Activated CD8-positive, alpha-beta memory T cell treated with anti-CD3 and anti-CD28 coated beads for 48 hours (primary cell): Measurements from ENCODE around the gene TP53BP2.
"Not testable (repeated sequence)": the region's sequence is repeated elsewhere in the genome, so short reads cannot be mapped to it uniquely, and the experiment has no call there.

ENCODE experiments used
- DNase-seq, 3 experiments: peaks; one replicate each; pipeline ENCODE4 v3.0.0-alpha.2; 2020; ENCODE audit warnings: low read depth in 2 of 3, low spot score in 2 of 3

Gene TP53BP2

DNA sequence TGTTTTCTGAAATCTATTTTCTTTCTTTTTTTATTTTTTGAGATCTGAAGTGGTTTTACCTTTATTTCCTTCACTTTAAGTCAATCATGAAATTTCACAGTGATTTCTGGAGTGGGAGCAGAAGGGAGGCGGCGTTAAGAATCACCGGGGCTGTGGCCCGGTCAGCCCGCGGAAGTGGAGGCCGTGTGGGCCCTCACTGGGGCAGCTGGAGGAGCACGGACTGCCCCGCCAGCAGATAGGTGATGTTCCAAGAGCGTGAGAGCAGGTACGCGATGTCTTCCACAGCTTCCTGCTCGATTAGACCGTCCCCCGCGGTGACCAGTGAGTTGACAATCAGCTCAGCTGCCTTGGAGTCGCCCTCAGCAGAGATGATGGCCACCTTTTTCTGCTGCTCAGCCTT lies 10.6 kb upstream of the TP53BP2 start:
- DNase-seq, result no peak

DNA sequence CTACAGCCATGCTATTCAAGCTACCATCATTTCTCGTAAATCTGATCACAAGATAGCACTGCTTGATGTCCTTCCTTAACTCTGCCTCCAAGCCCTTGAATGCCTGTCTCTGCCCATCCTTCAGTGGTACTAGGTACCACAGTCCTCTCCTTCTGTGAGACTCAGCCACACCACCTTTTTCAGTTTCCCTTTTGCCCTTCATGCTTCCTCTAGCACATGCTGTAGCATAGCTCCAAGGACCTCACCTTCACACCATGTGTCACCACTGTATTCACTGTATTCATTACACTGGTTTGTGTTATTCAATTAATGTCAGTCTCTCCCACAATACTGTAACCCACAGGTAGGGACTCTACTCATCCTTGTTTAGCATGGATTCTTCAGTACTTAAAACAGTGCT lies 8.0 kb upstream of the TP53BP2 start:
- DNase-seq, result no peak

DNA sequence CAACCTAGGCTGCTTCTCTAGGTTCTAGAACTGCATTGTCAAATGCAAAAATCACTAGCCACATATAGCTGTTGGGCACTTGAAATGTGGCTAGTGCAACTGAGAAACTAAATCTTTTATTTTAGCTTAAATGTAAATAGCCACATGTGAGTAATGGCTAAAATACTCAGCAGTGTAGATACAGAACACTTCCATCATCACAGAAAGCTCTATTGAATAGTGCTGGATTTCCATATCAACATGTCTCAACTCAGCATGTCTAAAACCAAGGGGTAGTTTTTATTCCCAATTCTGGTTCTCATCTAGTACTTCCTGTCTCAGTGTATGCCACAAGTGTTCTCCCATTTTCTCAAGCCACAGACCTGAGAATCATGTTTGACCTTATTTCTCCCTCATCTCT lies 7.5 kb upstream of the TP53BP2 start:
- no peak for DNase-seq

DNA sequence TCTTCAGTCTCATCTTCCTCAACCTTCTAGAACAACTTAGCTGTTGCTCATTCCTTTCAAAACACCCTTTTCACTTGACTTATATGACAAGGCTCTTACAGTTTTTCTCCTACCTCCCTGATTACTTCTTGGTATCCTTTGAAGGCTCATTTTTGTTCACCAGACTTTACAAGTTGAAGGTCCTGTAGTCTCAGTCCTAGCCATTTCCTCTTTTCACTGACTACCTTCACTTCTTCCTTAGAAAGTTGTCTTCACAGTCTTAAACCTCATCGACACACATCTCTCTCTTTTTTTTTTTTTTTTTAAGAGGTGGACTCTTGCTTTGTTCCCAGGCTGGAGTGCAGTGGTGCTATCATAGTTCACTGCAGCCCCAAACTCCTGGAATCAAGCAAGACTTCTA lies 6.6 kb upstream of the TP53BP2 start:
- DNase-seq, result no peak

DNA sequence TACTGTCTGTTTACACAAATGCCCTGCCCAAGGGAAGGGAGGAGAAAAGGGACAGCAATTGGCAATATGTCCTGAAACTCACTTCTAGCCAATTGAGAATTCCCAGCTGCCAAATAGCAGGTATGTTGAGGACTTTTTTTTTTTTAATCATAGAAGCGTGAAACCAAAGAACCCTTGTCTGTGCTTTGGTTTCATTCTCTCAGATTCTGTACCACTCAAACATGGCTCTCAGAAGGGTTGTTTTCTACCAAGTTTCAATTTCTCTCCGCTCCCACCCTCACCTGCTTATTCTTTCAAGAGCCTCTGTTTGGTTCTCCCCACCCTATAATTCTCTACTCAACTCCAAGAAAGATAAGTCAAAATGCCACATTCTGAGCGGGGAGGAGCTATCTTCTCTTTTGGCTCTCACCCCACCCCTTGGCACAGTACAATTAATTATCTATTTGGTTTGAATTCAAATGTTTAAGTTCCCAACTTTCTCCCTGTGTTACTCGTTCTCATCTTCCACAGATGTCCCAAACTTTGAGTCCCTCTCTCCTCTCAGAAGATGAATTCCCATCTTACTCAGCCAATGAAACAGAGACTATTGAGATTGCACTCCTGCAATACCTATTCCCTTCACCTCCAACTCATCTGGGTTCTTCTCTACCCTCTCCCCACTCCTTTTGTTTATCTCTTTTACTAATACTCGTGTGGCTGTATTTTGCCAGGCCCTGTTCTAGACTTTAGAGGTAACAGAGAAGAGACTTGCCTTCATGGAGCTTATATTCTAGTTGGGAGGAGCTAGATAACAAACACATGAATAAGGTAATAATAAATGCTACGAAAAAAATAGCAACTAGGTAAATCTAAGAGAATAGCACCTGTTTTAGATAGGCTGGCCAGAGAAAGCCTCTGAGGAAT lies 3.9 kb upstream of the TP53BP2 start:
- DNase-seq, result no peak

DNA sequence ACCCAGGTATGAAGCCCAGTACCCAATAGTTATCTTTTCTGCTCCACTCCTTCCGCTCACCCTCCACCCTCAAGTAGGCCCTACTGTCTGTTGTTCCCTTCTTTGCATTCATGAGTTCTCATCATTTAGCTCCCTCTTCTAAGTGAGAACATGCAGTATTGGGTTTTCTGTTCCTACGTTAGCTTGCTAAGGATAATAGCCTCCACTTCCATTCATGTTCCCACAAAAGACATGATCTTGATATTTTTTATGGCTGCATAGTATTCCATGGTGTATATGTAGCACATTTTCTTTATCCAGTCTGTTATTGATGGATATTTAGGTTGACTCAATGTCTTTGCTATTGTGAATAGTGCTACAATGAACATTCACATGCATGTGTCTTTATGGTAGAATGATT lies 2.8 kb upstream of the TP53BP2 start:
- DNase-seq, result no peak

DNA sequence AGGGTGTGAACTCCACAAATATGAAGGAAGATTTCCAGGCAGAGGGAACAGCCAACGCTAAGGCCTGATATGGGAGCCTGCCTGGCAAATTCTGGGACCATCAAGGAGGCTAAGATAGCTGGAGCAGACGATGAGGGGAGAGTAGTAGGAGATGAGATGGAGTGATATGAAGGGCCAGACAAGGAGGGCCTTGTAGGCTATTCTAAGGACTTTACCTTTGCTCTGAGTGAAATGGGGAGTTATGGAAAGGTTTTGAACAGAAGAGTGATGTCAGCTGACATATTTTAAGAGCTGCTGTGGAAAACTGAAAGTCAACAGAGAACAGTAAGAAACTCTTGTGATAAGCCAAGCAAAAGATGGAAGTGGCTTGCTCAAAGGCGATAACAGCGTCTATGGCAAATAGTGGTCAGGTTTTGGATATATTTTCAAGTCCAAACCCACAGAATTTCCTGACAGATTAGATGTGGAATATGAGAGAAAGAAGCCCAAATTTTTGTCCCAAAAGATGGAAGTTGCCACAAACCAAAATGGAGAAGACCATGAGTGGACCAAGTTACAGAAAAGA lies 2.1 kb upstream of the TP53BP2 start:
- no peak for DNase-seq

DNA sequence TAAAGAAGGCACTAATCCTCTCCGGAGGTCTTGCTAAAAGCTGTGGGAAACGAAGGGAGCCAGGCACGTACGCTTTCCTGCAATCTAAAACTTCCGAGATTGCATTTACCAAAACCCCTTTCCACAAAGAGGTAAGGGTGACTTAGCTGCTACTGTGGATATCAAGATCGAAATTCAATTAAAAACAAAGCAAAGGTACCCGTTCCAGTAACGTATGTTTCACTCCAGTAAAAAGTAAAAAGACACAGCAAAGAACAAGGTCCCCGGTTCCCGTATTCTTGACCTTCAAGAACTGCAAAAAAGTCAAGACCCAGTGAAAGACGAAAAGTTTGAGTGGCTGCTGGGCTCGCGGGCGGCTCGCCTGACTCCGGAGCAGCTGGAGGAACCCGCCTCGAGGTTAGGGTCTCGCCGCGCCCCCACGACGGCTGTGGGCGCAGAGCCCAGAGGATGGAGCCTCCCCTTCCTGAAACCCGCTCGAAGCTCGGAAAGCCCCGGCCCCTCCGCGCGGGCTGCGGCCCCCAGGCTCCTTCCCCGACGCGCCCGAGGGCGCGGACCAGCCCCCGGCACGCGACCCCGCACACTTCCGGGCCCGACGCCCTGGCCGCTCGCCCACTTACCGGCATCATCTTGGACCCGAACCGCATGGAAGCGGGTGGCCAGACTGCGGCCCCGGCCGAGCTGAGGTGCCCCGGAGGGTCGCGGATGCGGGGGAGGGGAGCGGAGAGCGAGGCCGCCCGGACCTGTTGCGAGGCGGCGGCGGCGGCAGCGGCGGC lies 524 bp downstream of the TP53BP2 start:
- peak in 1 of 3 experiments; percentile 19 for DNase-seq

DNA sequence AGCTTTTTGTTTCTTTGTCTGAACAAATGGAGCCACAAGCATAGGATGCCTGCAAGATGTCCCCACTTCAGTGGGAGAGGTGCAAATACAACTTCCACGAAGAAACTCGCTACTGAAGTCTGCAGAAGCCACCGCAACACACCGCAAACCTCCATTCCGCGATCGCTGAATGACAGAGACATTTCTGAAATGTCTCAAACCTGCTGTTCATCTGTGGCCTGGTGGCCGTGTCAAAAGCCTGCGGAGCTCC lies 1.0 kb downstream of the TP53BP2 start:
- DNase-seq, result peak; percentile 25 to 39 (median 31)

DNA sequence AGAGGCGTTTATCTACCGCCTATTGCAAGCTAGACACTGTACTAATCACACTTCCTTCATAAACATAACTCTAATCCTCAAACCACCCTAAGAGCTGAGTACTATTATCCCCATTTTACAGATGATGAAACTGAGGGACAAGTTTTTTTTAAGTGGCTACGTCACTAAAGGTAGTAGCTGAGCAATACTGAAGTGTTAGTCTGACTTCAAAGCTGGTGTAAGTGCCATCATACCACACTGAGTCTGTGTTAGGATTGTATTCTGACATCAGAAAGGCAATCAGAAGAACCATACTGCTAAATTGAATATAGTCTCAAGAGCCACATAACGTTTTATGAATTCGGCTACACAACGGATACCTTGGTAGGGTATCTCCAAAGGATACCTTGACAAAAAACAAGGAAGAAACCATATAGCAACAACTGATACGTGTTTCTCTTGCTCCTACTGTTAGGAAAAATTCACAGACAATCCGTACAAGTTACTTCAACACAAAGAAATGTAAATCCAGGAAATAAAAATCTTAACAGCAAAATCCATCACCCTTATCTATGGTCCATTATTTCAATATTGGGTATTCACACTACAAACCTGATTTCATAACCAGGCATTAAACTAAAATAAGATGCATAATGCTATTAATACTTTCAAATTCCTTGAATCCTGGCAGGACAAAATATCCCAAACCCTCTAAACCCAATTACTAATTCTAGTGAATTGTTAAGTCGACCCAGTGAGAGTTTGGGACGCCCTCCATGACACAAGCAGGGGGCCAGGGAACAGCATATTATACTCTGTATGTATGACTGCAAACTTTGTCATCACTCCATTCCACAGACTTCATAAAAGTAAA lies 1.6 kb downstream of the TP53BP2 start:
- no peak for DNase-seq

DNA sequence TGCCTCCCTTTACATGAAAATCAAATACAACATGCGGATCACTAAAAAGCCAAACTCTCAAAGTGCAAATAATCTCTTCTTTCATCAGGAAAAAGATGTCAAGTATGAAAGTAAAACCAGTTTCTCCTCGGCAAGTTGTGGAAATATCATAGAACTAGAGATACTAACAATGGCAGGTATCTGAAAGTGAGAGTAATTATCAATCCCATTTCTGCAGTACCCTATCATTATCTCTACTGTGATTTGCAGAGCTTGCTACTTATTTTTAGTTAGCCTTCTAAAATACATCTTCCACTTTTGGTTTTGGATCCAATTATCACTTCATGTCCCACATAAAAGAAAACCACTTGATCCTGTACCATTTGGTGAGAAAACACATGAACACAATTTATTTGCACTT lies 3.0 kb downstream of the TP53BP2 start:
- no peak for DNase-seq

DNA sequence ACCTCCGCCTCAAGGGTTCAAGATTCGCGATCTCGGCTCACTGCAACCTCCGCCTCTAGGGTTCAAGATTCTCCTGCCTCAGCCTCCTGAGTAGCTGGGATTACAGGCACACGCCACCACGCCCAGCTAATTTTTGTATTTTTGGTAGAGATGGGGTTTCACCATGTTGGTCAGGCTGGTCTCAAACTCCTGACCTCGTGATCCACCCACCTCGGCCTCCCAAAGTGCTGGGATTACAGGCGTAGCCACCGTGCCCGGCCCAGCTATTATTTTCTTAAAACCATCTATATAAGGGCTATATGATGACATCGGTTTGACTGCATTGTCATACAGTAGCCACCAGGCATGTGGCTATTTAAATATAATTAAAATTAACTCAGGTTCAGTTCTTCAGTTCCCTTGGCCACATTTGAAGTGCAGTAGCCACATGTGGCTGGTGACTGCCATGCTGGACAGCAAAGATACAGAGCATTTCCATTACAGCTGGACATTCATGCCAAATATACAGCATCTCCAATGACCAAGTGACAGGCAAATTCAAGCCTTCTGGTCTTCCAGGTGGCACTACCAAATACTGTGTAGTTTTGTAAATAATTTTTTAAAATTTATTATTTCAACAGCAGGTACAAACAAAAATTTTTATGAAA lies 3.6 kb downstream of the TP53BP2 start:
- not testable (repeated sequence) for DNase-seq

DNA sequence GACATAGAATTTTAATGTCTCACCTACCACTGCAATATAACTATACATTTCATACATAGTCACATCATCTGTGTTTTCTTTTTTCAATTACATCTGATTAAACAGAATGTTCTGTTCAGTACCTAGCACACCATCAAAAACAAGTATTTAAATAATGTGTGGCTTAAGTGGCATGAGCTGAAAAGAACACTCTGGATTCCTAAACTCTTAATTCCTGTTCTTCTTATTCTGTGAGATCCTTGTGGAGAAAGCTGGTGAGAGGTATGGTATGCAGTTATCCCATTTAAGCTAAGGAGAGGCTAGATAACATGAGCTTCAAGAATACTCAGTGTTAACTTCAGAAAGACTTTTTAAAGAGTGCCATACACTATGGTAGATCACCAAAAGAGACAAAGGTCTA lies 5.5 kb downstream of the TP53BP2 start:
- DNase-seq, result no peak

DNA sequence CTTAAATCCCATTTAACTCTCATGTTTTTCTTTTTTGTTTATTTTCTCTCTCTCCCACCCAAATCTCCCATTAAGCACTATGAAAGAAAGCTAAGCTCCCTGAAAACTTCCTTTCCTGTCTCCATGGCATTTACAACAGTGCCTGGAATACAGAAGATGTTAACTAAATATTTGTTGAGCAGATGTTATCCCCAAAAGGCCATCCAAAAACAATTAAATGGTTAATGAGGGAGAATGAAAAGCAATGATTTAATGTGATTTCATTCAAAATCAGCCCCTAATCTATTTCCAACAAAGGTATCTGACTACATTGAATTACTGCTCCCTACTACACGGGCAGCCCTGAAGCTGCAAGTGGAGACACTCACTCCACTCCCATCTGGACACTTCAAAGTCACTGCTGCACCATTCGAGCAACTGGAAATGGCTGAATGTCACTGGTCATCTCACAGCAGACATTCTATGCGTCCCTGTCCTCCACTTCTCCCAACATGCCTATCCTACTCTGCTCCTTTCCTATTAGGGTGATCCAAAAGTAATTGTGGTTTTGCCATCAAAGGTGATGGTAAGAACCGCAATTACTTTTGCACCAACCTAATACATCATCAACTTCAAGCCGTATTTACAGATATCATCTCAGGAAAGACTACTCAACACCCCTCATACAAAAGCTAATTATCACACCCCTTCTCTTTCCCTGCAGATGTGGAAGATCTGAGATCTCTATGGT lies 7.5 kb downstream of the TP53BP2 start:
- no peak for DNase-seq

DNA sequence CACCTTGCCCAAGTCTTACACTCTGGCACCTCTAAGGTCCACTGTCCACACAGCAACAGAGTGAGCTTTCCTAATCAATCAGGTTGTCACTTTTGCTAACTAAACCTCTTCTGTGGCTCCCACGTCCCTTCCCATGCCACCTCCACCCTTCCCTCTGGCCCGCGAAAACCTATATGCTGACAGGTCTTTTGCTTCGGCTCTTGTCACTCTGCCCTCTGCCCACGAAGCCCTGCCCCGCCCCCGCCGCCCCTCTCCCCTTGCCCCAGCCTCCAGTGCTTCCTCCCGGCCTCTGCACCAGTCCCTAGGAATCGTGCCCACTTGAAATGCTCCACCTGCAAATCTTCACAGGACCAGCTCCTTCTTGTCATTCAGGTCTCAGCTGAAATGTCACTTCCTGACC lies 8.1 kb downstream of the TP53BP2 start:
- DNase-seq, result no peak

DNA sequence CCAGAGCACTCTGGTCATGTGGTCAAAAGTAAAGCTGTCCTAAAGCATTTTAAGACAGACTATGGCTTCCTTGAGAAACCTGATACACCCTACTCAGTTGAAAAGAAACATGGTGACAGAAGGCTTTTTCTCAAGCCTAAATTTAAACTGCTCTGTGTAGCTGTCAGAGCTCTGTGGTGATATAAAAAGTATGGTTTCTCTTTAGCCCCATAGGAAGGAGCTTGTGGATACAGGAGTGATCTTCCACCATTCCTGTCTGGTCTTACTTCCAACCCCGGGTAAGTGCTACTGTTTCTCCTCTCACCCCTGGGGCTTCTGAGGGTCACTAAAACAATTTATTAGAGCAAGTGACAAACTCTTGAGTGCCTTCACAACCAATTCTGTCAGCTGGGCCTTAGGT lies 8.5 kb downstream of the TP53BP2 start:
- DNase-seq, result no peak

DNA sequence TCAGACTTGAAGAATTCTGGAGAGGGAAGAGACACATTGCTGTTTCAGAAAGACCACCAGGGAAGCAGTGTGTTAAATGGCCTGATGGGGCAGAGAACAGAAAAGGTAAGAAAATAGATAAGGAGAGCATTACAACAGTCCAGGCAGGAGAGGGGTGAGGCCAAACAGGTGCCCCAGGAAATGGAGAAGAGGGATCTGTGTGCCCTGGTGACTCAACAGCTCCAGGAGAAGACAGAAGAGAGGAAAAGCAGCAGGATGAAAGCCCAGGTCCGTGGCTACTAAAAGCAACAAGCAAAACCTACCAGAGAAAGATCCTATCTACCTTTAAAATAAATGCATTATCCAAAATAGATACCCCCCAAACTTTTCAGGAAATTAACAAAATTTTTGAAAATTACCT lies 9.2 kb downstream of the TP53BP2 start:
- no peak for DNase-seq

DNA sequence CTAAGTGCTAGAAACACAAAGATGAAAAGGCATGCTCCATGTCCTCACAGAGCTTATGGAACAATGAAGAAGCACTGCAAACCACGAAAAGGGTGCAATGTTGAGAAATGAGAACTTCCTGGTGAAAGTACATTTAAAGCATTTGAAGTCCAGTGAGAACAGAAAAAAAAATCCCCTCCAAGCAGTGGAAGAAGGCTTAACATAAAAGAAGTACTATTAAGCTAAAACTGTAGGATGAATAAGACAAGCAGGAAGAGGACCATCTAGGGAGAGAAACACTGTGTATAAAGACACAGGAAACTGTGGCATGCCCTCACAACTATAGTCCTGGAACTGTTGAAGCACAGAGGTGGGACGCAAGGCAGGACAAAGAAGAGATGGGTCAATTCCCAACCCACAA lies 10.0 kb downstream of the TP53BP2 start:
- DNase-seq, result no peak

DNA sequence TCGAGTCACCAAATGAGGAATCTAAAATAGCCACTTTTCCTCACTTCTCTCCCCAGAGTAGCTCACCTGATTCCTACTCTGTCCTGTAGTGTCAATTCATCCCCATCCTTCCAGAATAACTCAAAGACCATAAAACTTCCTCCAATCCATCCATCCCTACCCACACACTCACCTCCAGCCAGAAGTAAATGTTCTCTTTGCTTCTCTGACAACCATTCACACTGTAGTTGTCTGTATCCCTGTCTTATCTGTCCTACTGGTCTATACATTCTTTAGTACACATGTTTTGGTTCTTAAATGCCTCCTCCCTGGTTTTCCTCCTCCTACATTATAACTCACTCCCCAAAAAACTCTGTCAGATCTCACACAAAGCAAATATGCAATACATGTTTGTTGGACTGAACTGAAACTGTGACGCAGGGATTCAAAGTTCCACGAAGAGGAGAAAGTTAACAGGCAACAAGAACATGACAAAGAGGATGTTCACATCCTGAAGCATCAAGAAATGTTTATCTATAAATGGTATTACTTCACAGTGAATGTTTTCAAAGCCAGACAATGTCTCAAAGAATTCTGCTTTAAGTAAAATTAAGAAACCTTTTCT lies 11.0 kb downstream of the TP53BP2 start:
- DNase-seq, result no peak

DNA sequence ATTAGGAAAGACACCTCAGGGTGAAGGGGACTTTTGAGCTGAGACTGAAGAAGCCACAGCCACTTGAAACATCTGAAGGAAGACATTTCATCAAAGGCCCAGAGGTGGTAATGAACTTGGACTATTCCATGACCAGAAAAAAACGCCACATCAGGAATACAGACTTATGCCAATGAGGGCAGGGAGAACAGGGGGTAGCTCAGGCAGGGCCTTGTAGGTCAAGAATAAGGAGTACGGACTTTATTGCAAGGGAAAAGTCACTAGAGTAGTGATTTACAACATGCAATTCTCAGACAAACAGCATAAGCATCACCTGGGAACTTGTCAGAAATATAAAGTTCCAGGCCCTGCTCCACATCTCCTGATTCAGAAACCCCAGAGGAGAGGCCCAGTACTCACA lies 11.8 kb downstream of the TP53BP2 start:
- DNase-seq, result no peak
